Calu3 (cell line): Measurements from ENCODE around the gene PGAM2. TPM values are rescaled to one million over a fixed set of nuclear protein-coding genes. Genes with fewer than 3 reads are reported as not detected.

ENCODE experiments used
- BruUV-seq: library from RNA; stranded (reverse); fragments of 400-500 nt; replicated peaks from 2 replicates; lab custom pipeline; 2021; lab: Mats Ljungman, UMichigan
- CTCF ChIA-PET: fragments of 300-600 bp; sonication (Branson Sonifier 250); formaldehyde crosslinking; loops from one replicate; lab custom pipeline; 2022; ENCODE audit warnings: antibody characterized with exemption; lab: Charles Lee
- DNase-seq: peaks from one replicate; pipeline ENCODE4 v3.0.0; 2022
- H3K27ac Mint-ChIP-seq: one replicate; pipeline ENCODE4 v1.8.0; 2022; ENCODE audit warnings: mixed read lengths; ENCODE audit not compliant: unreplicated experiment
- H3K27me3 Mint-ChIP-seq: one replicate; pipeline ENCODE4 v1.8.0; 2022; ENCODE audit warnings: mixed read lengths; ENCODE audit not compliant: unreplicated experiment
- H3K36me3 Mint-ChIP-seq: one replicate; pipeline ENCODE4 v1.8.0; 2022; ENCODE audit warnings: mild to moderate bottlenecking, moderate library complexity, mixed read lengths; ENCODE audit not compliant: insufficient read depth, unreplicated experiment
- H3K4me1 Mint-ChIP-seq: one replicate; pipeline ENCODE4 v1.8.0; 2022; ENCODE audit warnings: mild to moderate bottlenecking, low read depth, mixed read lengths; ENCODE audit not compliant: unreplicated experiment
- H3K4me3 Mint-ChIP-seq: one replicate; pipeline ENCODE4 v1.8.0; 2022; ENCODE audit warnings: mild to moderate bottlenecking, low read depth, moderate library complexity, mixed read lengths; ENCODE audit not compliant: unreplicated experiment
- H3K9me3 Mint-ChIP-seq: one replicate; pipeline ENCODE4 v1.8.0; 2022; ENCODE audit warnings: low read depth, mixed read lengths; ENCODE audit not compliant: unreplicated experiment
- CTCF ChIP-seq: fragments of 200-600 bp; IDR thresholded peaks from one replicate; pipeline ENCODE4 v1.8.0; 2022; ENCODE audit warnings: antibody characterized with exemption; ENCODE audit not compliant: unreplicated experiment
- intact Hi-C: fragments of 100-400 bp; cut with micrococcal nuclease; formaldehyde crosslinking; loops from one replicate; pipeline ENCODE4 v1.10.0; 2022; ENCODE audit not compliant: unreplicated experiment
- total RNA-seq: library from RNA; stranded (reverse); gene quantifications from 2 replicates; pipeline ENCODE4 v1.2.3, GENCODE V29; 2022

The PGAM2 gene
- total RNA-seq, 1 experiment from 2014 or later = 0.87 TPM

GRCh38 chr7:44107961-44108767 lies 42.8 kb upstream of the PGAM2 start:
- peaks cover 17% of the 10 kb centered on the region for H3K36me3 Mint-ChIP-seq
- H3K4me1 Mint-ChIP-seq = peaks cover 6% of the 10 kb centered on the region
- BruUV-seq = no TSS peak
- CTCF ChIA-PET = no interaction called here
- H3K9me3 Mint-ChIP-seq = no peaks in the 10 kb centered on the region
- DNase-seq = no peak
- no peak overlapping the region for H3K27ac Mint-ChIP-seq
- TF ChIP-seq CTCF = no peak
- intact Hi-C loops = no loop called here
- H3K4me3 Mint-ChIP-seq = no peak overlapping the region
- peaks cover 82% of the 10 kb centered on the region for H3K27me3 Mint-ChIP-seq

- H3K4me1 Mint-ChIP-seq = peaks cover 6% of the 10 kb centered on the region
- intact Hi-C loops = no loop called here
These were observed 42.0 kb upstream of the PGAM2 start for GRCh38 chr7:44107116-44107960.

GRCh38 chr7:44106311-44107065 lies 41.1 kb upstream of the PGAM2 start:
- Mint-ChIP-seq H3K4me1 (peaks cover 6% of the 10 kb centered on the region), H3K9me3 (no peaks in the 10 kb centered on the region), H3K4me3 (no peak overlapping the region), H3K27me3 (peaks cover 87% of the 10 kb centered on the region), H3K27ac (no peak overlapping the region), H3K36me3 (peaks cover under 1% of the 10 kb centered on the region)
- DNase-seq = no peak
- intact Hi-C loops = no loop called here
- TF ChIP-seq CTCF = no peak
- CTCF ChIA-PET = interaction anchor here (0.6 to 1.1 kb wide), 4 partner anchors 9 to 67 kb away, joined by 3 to 4 read pairs (median 4); no protein-coding TSS in a partner anchor
- BruUV-seq = no TSS peak

More at GRCh38 chr7:44107116-44107960, 42.0 kb upstream of the PGAM2 start:
- no peak for DNase-seq
- Mint-ChIP-seq H3K27me3 (peaks cover 87% of the 10 kb centered on the region), H3K27ac (no peak overlapping the region), H3K4me3 (no peak overlapping the region), H3K36me3 (peaks cover 9% of the 10 kb centered on the region), H3K9me3 (no peaks in the 10 kb centered on the region)
- no peak for TF ChIP-seq CTCF
- BruUV-seq = no TSS peak
- CTCF ChIA-PET = interaction anchor here (0.6 to 1.1 kb wide), 4 partner anchors 10 to 66 kb away, joined by 3 to 4 read pairs (median 4); no protein-coding TSS in a partner anchor

- no TSS peak for BruUV-seq
- no peak overlapping the region for H3K4me3 Mint-ChIP-seq
- no peaks in the 10 kb centered on the region for H3K36me3 Mint-ChIP-seq
- TF ChIP-seq CTCF = no peak
- no peaks in the 10 kb centered on the region for H3K9me3 Mint-ChIP-seq
- H3K4me1 Mint-ChIP-seq = peaks cover 6% of the 10 kb centered on the region
- H3K27me3 Mint-ChIP-seq = peaks cover 80% of the 10 kb centered on the region
- DNase-seq = no peak
- intact Hi-C loops = no loop called here
- CTCF ChIA-PET = interaction anchor here (0.7 kb wide), 1 partner anchor 17 kb away, joined by 4 read pairs; no protein-coding TSS in a partner anchor
- no peak overlapping the region for H3K27ac Mint-ChIP-seq
These were observed 40.5 kb upstream of the PGAM2 start for GRCh38 chr7:44105832-44106231.
